ENCODE results near the gene CNDP2.

CNDP2 gene

DNA sequence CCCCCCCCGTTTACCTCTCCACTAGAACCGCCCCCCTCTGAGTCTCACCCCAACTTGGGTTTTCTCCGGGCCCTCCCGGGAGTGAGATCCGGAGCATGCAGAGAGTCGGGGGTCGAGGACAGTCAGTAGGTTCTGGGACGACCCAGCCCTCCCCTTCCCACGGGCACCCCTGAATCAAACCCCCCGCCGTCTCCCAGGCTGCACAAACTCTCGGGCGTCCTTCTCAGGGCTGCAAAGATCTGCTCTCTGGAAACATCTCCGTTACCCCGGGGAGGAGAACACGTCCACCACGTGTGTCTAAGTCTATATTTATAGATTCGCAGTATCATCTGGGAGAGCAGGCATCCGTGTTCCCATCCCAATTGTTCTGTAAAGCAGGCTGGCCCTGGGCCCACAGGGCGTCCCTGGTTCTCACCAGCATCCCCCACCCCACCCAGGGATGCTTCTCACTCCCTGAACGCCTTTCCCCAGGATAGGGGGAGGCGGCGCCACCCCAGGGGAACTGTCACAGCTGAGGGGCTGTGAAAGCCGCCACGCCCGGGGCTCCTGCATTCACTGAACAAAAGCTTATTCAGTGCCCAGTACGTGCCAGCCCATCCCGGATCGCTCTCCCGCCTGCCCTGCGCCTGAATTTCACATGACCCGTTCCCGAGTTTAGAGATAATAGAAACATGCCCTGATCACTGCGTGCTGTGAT lies 38.3 kb upstream of the CNDP2 start:
- no peak for DNase-seq (ENCODE audit: extremely low read depth, low read depth)
- TF ChIP-seq, protein P1, sequence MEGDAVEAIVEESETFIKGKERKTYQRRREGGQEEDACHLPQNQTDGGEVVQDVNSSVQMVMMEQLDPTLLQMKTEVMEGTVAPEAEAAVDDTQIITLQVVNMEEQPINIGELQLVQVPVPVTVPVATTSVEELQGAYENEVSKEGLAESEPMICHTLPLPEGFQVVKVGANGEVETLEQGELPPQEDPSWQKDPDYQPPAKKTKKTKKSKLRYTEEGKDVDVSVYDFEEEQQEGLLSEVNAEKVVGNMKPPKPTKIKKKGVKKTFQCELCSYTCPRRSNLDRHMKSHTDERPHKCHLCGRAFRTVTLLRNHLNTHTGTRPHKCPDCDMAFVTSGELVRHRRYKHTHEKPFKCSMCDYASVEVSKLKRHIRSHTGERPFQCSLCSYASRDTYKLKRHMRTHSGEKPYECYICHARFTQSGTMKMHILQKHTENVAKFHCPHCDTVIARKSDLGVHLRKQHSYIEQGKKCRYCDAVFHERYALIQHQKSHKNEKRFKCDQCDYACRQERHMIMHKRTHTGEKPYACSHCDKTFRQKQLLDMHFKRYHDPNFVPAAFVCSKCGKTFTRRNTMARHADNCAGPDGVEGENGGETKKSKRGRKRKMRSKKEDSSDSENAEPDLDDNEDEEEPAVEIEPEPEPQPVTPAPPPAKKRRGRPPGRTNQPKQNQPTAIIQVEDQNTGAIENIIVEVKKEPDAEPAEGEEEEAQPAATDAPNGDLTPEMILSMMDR (IDR thresholded peaks at IDR 0.05; ENCODE audit: low read depth, low read length) = no peak

DNA sequence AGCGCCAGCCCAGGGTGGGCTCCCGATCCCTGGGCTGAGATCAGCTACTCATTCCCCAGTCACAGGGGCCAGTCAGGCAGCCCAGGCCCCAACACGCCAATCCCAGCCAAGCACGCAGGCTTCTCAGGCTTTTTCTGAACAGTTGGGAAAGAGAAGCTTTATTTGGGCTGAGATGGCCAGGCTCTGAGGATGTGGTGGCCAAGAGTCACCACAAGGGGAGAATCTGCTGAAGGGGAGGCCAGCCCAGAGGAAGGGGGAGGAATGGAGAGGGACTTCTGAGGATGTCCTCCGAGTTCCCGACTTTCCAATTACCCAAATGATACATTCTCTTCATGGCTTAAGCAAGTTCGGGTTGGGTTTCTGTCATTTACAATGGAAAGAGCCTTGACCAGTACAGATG lies 36.3 kb upstream of the CNDP2 start:
- DNase-seq (ENCODE audit: extremely low read depth, low read depth) = no peak

DNA sequence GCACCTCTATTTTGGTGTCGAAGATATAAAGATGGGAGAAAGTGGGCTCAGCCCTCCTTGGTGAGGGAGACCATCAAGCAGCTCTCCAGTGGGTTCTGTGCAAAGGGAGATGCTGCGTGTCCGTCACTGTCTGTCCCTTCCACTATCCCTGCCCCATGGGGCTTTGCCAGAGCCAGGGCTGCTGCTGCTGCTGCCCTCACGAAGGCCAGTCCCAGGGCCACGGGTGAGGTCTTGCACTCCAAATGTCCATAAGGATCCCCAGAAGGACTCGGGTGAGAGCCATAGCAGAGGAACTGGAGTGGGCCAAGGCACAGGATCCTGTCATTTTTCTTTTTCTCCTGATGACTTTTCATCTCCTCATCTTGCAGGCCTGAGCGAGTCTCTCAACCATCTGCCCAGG lies 35.3 kb upstream of the CNDP2 start:
- no peak for DNase-seq (ENCODE audit: extremely low read depth, low read depth)
- TF ChIP-seq, protein P1 (IDR thresholded peaks at IDR 0.05; ENCODE audit: low read depth, low read length) = no peak

More for the DNA sequence above, 36.3 kb upstream of the CNDP2 start:
- TF ChIP-seq, protein P1 (IDR thresholded peaks at IDR 0.05; ENCODE audit: low read depth, low read length) = peak; percentile 5; the same call in 1 of the 2 replicates

DNA sequence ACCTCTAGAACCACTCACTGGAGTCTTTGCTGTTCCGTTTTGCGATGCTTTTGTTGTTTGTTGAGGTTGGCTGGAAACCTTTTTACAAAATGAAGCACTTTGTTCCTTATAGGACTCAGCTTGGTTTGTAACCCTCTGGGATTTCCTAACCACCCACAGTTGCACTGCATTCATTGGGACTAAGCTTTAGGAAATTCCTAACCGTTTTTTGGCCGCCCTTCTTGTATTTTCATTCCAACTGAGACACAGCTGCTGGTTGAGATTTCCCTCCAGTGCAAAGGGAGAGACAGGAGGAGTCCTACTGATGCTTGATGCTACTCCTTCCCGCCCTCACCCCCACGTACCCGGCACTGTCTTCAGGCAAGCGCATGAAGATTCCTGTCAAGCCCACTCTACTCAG lies 32.9 kb upstream of the CNDP2 start:
- no peak for DNase-seq (ENCODE audit: extremely low read depth, low read depth)

DNA sequence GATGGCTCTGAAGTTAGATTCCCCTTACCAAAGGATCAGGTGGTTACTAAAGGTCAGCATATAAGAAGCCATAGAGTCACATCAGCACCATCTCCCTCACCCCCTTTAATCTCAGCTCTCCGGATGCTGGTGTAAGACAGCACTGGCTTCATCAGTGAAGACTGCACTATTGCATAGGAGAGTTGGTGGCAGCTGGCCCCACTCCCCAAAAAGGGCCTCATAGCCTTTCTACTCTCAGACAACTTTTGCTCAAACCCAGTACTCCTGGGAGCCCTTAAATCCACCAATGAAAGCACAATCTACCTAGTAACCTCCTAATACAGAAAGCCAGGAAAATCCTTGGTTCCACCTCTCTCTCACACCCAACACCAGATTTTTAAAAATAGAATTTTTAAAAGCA lies 32.2 kb upstream of the CNDP2 start:
- DNase-seq (ENCODE audit: extremely low read depth, low read depth) = no peak
- TF ChIP-seq, protein P1 (IDR thresholded peaks at IDR 0.05; ENCODE audit: low read depth, low read length) = no peak

More for the DNA sequence above, 32.9 kb upstream of the CNDP2 start:
- TF ChIP-seq, protein P1 (IDR thresholded peaks at IDR 0.05; ENCODE audit: low read depth, low read length) = no peak

DNA sequence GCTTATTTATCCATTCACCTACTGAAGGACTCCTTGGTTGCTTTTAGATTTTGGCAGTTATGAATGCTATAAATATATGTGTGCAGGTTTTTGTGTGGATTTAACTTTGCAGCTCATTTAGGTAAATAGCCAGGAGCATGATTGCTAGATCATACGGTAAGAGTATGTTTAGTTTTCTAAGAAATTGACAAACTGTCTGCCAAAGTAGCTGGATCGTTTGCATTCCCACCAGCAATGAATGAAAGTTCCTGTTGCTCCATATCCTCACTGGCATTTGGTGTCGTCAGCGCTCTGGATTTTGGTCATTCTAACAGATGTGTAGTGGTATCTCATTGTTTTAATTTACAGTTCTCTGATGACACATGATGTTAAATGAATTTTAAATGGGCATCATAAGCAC lies 30.4 kb upstream of the CNDP2 start:
- TF ChIP-seq, protein P1 (IDR thresholded peaks at IDR 0.05; ENCODE audit: low read depth, low read length) = no peak
- no peak for DNase-seq (ENCODE audit: extremely low read depth, low read depth)

DNA sequence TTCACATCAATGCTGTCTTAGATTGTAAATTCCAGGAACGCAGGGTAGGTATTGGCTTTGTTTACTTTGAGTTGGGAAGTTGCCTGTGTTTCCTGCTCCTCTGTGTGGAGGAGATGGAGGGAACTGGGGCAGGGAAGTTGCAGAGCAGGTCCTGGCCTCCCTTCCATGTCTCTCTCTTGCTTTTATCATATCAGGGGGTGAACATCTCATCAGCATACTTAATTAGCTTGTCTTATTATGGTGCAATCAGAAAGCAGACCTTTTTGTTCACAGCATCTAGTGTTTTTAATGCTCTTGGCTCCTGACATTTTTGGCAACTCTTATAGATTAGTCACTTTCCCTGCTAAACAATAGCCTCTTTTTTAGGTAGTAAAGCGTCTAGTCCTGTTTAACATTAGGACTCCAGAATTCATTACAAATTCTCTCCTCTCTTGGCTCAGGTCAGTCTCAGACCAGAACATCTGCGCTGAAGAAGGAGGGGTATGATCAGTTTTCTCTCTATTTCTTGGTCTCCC lies 27.6 kb upstream of the CNDP2 start:
- no peak for DNase-seq (ENCODE audit: extremely low read depth, low read depth)
- TF ChIP-seq, protein P1 (IDR thresholded peaks at IDR 0.05; ENCODE audit: low read depth, low read length) = no peak

Measured in AG09319 (cell line).